Mammary epithelial cell (primary cell): ENCODE measurements around the gene ANXA1.

Experiments
- EZH2 ChIP-seq: IDR thresholded peaks from 2 replicates; pipeline ENCODE4 v1.6.1; 2012; ENCODE audit warnings: low read length, inconsistent platforms, borderline replicate concordance
- TF ChIP-seq, protein P1 (sequence below), 2 donors: IDR thresholded peaks in 1 of 2; conservative IDR thresholded peaks in 1 of 2; 2 replicates each; pipeline ENCODE4 v1.5.1; 2011 to 2012; ENCODE audit warnings: inconsistent platforms in 2 of 2, low read length in 2 of 2, mild to moderate bottlenecking in 2 of 2, control low read depth in 1 of 2, low read depth in 1 of 2; ENCODE audit not compliant: insufficient read depth in 1 of 2; ENCODE audit errors: extremely low read depth in 1 of 2

DNA sequence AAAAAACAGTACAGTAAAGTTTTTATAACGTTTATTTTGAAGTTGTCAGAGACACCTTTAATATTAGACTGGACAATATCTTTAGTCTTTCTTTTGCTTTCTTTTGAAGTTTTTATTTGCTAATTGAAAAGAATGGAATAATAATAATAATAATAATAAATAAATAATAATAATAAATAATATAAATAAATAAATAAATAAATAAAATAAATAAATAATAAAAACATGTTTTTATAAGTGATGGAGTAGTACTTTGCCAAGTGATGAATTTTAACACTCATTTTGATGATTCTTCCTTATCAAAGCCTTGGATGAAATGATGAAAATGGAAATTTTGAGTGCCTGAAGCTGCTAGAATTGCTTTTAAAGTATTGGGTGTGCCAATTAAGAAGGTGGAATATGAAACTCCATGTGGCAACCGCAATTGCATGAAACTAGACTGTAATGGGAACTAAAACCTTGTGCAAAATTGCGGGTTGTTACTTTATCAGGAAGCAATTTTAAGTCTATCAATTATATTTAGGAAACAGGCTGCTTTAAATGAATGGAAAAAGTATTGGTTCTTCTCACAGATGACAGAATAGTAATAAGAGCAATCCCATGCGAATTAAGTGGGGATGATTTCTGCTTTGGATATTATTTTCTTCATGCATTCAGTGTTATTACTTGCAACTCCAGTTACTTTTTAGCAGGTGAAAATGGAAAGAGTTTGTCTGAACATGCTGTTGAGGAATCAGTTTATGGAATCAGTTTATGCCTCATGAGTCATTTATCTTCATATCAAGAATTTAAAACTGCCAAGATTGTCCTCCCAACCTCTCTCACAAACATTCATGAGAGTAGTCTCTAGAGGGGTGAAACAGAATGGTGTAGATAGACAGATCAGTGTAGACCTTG, 4.6 kb downstream of the ANXA1 start:
- TF ChIP-seq, protein P1, sequence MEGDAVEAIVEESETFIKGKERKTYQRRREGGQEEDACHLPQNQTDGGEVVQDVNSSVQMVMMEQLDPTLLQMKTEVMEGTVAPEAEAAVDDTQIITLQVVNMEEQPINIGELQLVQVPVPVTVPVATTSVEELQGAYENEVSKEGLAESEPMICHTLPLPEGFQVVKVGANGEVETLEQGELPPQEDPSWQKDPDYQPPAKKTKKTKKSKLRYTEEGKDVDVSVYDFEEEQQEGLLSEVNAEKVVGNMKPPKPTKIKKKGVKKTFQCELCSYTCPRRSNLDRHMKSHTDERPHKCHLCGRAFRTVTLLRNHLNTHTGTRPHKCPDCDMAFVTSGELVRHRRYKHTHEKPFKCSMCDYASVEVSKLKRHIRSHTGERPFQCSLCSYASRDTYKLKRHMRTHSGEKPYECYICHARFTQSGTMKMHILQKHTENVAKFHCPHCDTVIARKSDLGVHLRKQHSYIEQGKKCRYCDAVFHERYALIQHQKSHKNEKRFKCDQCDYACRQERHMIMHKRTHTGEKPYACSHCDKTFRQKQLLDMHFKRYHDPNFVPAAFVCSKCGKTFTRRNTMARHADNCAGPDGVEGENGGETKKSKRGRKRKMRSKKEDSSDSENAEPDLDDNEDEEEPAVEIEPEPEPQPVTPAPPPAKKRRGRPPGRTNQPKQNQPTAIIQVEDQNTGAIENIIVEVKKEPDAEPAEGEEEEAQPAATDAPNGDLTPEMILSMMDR (conservative IDR thresholded peaks at IDR 0.05 in 1 of 2, IDR thresholded peaks at IDR 0.05 in 1 of 2; ENCODE audit: extremely low read depth in 1 of 2, insufficient read depth in 1 of 2, low read depth in 1 of 2, low read length in 2 of 2): no peak
- no peak for TF ChIP-seq EZH2
